ENCODE measurements around the gene LRRC25.

The LRRC25 gene

GRCh38 chr19:18342090-18342632 is 55.3 kb downstream of the LRRC25 start:
- Histone ChIP-seq H2BK12ac (ENCODE audit: low read length in 2 of 2) (no peak overlapping the region), H3K4me2 (ENCODE audit: low read length, poor library complexity, severe bottlenecking) (no peak overlapping the region), H3K18ac (ENCODE audit: low read depth in 1 of 2, low read length in 2 of 2) (no peak overlapping the region), H2BK120ac (ENCODE audit: low read depth, low read length) (no peak overlapping the region), H3K4ac (ENCODE audit: low read depth in 1 of 2, low read length in 2 of 2) (no peak overlapping the region), H3K36me3 (ENCODE audit: control insufficient read depth in 1 of 2, insufficient read depth in 2 of 2, low read depth in 1 of 2, low read length in 2 of 2) (peaks cover 30% of the 10 kb centered on the region in 2 experiments), H3K4me3 (ENCODE audit: insufficient read depth in 1 of 2, low read depth in 1 of 2, low read length in 2 of 2) (no peak overlapping the region), H2BK5ac (ENCODE audit: low read depth, low read length, poor library complexity, severe bottlenecking) (no peak overlapping the region), H3K27me3 (ENCODE audit: control insufficient read depth in 1 of 2, insufficient read depth in 1 of 2, low read length in 2 of 2) (no peaks in the 10 kb centered on the region), H3K79me1 (replicated peaks; ENCODE audit: low read length, poor library complexity, severe bottlenecking) (peaks cover 31% of the 10 kb centered on the region), H3K23ac (ENCODE audit: low read length in 2 of 2) (no peak overlapping the region), H3K4me1 (ENCODE audit: control insufficient read depth, insufficient read depth, low read depth, low read length) (peaks cover 22% of the 10 kb centered on the region), H2AK5ac (ENCODE audit: low read length, severe bottlenecking) (no peak overlapping the region), H3K9ac (ENCODE audit: low read length) (no peak overlapping the region), H4K8ac (ENCODE audit: low read length) (no peak overlapping the region), H2AFZ (ENCODE audit: low read depth, low read length) (no peak overlapping the region), H3K27ac (ENCODE audit: low read length, poor library complexity, severe bottlenecking) (no peak overlapping the region), H2BK15ac (ENCODE audit: low read depth, poor library complexity, severe bottlenecking) (no peak overlapping the region), H3K14ac (ENCODE audit: low read length in 2 of 2) (no peak overlapping the region), H3K9me3 (ENCODE audit: control insufficient read depth, low read length) (no peaks in the 10 kb centered on the region), H4K91ac (ENCODE audit: low read length) (no peak overlapping the region)
- 92% methylated on average over 8 of the region's 8 CpGs for WGBS
- DNase-seq, result no peak

Small RNAs within 50 kb of the gene (small RNA-seq; reads per million reads assigned to genes)
- 1.4 reads per million for gene MIR3189 (ENCODE audit: low read depth)
